SK-N-SH (cell line): ENCODE measurements around the gene TFF1. TPM values are rescaled to one million over a fixed set of nuclear protein-coding genes. Genes with fewer than 3 reads are reported as not detected.

Source experiments
- CTCF ChIA-PET: fragments of 300-600, 350-600 bp; formaldehyde crosslinking; extraction: SDS; loops from one replicate; lab custom pipeline; 2021; lab: Yijun Ruan, JAX
- POLR2A ChIA-PET: fragments of 350-600 bp; sonication (Branson Sonifier 250); formaldehyde crosslinking; extraction: SDS; loops from one replicate; lab custom pipeline; 2020; ENCODE audit warnings: antibody characterized with exemption, inconsistent platforms; lab: Yijun Ruan, JAX
- DNase-seq: peaks from one replicate; pipeline ENCODE4 v3.0.0; 2012
- H2AFZ ChIP-seq: fragments of 200-600 bp; sonication (generic); 2 replicates; pipeline ENCODE4 v1.8.1; 2016; ENCODE audit warnings: antibody characterized with exemption, mild to moderate bottlenecking, low read depth
- H3F3A ChIP-seq: fragments of 200-600 bp; sonication (generic); replicated peaks from 2 replicates; pipeline ENCODE3; 2016; ENCODE audit warnings: antibody characterized with exemption, mild to moderate bottlenecking; ENCODE audit not compliant: insufficient read depth
- H3K27ac ChIP-seq, 2 experiments: fragments of 200-500 bp in 1 of 2; fragments of 200-600 bp in 1 of 2; sonication (Bioruptor generic) in 1 of 2; sonication (generic), shearing (Covaris generic) in 1 of 2; 2 replicates each; pipeline versions ENCODE4 v1.5.1 to v1.6.1; 2014 to 2016; ENCODE audit warnings: low read depth in 2 of 2, inconsistent platforms in 1 of 2, low read length in 1 of 2, mild to moderate bottlenecking in 1 of 2, mixed read lengths in 1 of 2
- H3K27me3 ChIP-seq: fragments of 200-600 bp; sonication (generic), shearing (Covaris generic); 2 replicates; pipeline ENCODE4 v1.6.1; 2016; ENCODE audit warnings: mixed run types; ENCODE audit not compliant: insufficient read depth
- H3K36me3 ChIP-seq, 2 experiments: fragments of 200-500 bp in 1 of 2; fragments of 200-600 bp in 1 of 2; sonication (Bioruptor generic) in 1 of 2; sonication (generic) in 1 of 2; replicated peaks in 1 of 2; 2 replicates each; pipeline versions ENCODE3 to v1.5.1; 2014 to 2016; ENCODE audit warnings: low read length in 1 of 2, mild to moderate bottlenecking in 1 of 2; ENCODE audit not compliant: insufficient read depth in 2 of 2, control insufficient read depth in 1 of 2
- H3K4me1 ChIP-seq, 2 experiments: fragments of 200-500 bp in 1 of 2; fragments of 200-600 bp in 1 of 2; sonication (Bioruptor generic) in 1 of 2; sonication (generic), shearing (Covaris generic) in 1 of 2; 2 replicates each; pipeline versions ENCODE4 v1.5.1 to v1.6.1; 2014 to 2016; ENCODE audit warnings: low read depth in 1 of 2, low read length in 1 of 2, mixed run types in 1 of 2; ENCODE audit not compliant: insufficient read depth in 2 of 2, control insufficient read depth in 1 of 2
- H3K4me2 ChIP-seq: fragments of 200-600 bp; sonication (generic), shearing (Covaris generic); 2 replicates; pipeline ENCODE4 v1.6.1; 2017; ENCODE audit warnings: mixed run types
- H3K4me3 ChIP-seq, 2 experiments: fragments of 200-500 bp in 1 of 2; fragments of 200-600 bp in 1 of 2; sonication (Bioruptor generic) in 1 of 2; sonication (generic), shearing (Covaris generic) in 1 of 2; 2 replicates each; pipeline versions ENCODE4 v1.5.1 to v1.8.1; 2014 to 2016; ENCODE audit warnings: low read depth in 2 of 2, inconsistent platforms in 1 of 2, low read length in 1 of 2, mild to moderate bottlenecking in 1 of 2, mixed read lengths in 1 of 2, moderate library complexity in 1 of 2
- H3K79me2 ChIP-seq: fragments of 200-600 bp; sonication (generic); 2 replicates; pipeline ENCODE4 v1.8.1; 2017; ENCODE audit warnings: mild to moderate bottlenecking; ENCODE audit not compliant: insufficient read depth
- H3K9ac ChIP-seq: fragments of 200-600 bp; sonication (generic); 2 replicates; pipeline ENCODE4 v1.6.1; 2017; ENCODE audit warnings: mixed run types
- H3K9me2 ChIP-seq: fragments of 200-600 bp; sonication (generic); 2 replicates; pipeline ENCODE4 v1.6.1; 2017; ENCODE audit warnings: mixed run types
- H3K9me3 ChIP-seq: fragments of 200-600 bp; sonication (generic); 2 replicates; pipeline ENCODE4 v1.6.1; 2017; ENCODE audit warnings: mixed run types, mild to moderate bottlenecking, moderate library complexity
- H4K20me1 ChIP-seq: fragments of 200-600 bp; sonication (generic); 2 replicates; pipeline ENCODE4 v1.6.1; 2017; ENCODE audit warnings: mild to moderate bottlenecking, mixed run types; ENCODE audit not compliant: insufficient read depth
- CTCF ChIP-seq: fragments of 200-600 bp; sonication (generic); IDR thresholded peaks from 2 replicates; pipeline ENCODE4 v1.6.1; 2017; ENCODE audit warnings: antibody characterized with exemption, mild to moderate bottlenecking, moderate library complexity
- ELF1 ChIP-seq: IDR thresholded peaks from 2 replicates; pipeline ENCODE4 v1.4.0; 2012
- EZH2phosphoT487 ChIP-seq: fragments of 200-600 bp; sonication (generic); IDR thresholded peaks from 2 replicates; pipeline ENCODE4 v1.6.1; 2017; ENCODE audit warnings: low read depth, mixed run types, mild to moderate bottlenecking, antibody characterized with exemption, moderate library complexity, borderline replicate concordance
- FOXJ3 ChIP-seq: sonication (generic); formaldehyde crosslinking; IDR thresholded peaks from 2 replicates; pipeline ENCODE4 v1.5.1; 2020; ENCODE audit warnings: mild to moderate bottlenecking, missing genetic modification reagents
- FOXM1 ChIP-seq: IDR thresholded peaks from 2 replicates; pipeline ENCODE4 v1.4.0; 2012; ENCODE audit warnings: low read depth, mild to moderate bottlenecking
- GABPA ChIP-seq: IDR thresholded peaks from 2 replicates; pipeline ENCODE4 v1.4.0; 2012; ENCODE audit warnings: low read depth, mild to moderate bottlenecking
- JUND ChIP-seq: IDR thresholded peaks from 2 replicates; pipeline ENCODE4 v1.4.0; 2012
- MEF2A ChIP-seq: IDR thresholded peaks from 2 replicates; pipeline ENCODE4 v1.4.0; 2012; ENCODE audit warnings: low read depth, borderline replicate concordance
- NRF1 ChIP-seq: IDR thresholded peaks from 2 replicates; pipeline ENCODE4 v1.6.1; 2012; ENCODE audit warnings: low read depth, mild to moderate bottlenecking, low read length
- RAD21 ChIP-seq: IDR thresholded peaks from 2 replicates; pipeline ENCODE4 v1.6.1; 2012; ENCODE audit warnings: mild to moderate bottlenecking, low read length
- RCOR1 ChIP-seq: fragments of 150-350 bp; IDR thresholded peaks from 2 replicates; pipeline ENCODE4 v1.6.1; 2017; ENCODE audit warnings: antibody characterized with exemption, low read length
- RXRA ChIP-seq: IDR thresholded peaks from 2 replicates; pipeline ENCODE4 v1.4.0; 2012; ENCODE audit warnings: low read depth, mild to moderate bottlenecking, borderline replicate concordance
- SIN3A ChIP-seq: IDR thresholded peaks from 2 replicates; pipeline ENCODE4 v1.6.1; 2012; ENCODE audit warnings: low read depth, mild to moderate bottlenecking, low read length, moderate library complexity, borderline replicate concordance
- SMC3 ChIP-seq: IDR thresholded peaks from 2 replicates; pipeline ENCODE4 v1.6.1; 2012; ENCODE audit warnings: low read depth, low read length, improper control_type of control experiment
- TAF1 ChIP-seq: IDR thresholded peaks from 2 replicates; pipeline ENCODE4 v1.6.1; 2012; ENCODE audit warnings: low read depth, mild to moderate bottlenecking, low read length, moderate library complexity, borderline replicate concordance
- TEAD4 ChIP-seq: IDR thresholded peaks from 2 replicates; pipeline ENCODE4 v1.4.0; 2012; ENCODE audit warnings: mild to moderate bottlenecking, borderline replicate concordance; ENCODE audit not compliant: insufficient read depth
- YY1 ChIP-seq: IDR thresholded peaks from 2 replicates; pipeline ENCODE4 v1.4.0; 2012; ENCODE audit warnings: low read depth, mild to moderate bottlenecking
- ZBTB33 ChIP-seq: IDR thresholded peaks from 2 replicates; pipeline ENCODE4 v1.4.0; 2012; ENCODE audit warnings: low read depth, borderline replicate concordance
- WGBS: methylation state at CpG from one replicate; pipeline ENCODE4 v1.1.6; 2017; ENCODE audit warnings: low lambda C conversion rate; 5-methylcytosine and 5-hydroxymethylcytosine counted together
- polyA plus RNA-seq, 3 experiments: library from polyadenylated mRNA; depleted of rRNA; stranded (reverse); fragments of >200 nt; gene quantifications; 2 replicates each; pipeline ENCODE4 v1.2.3, GENCODE V29; 2012
- TF ChIP-seq, protein P1 (sequence below): fragments of 150-350 bp; IDR thresholded peaks from 2 replicates; pipeline ENCODE4 v1.6.1; 2017; ENCODE audit warnings: antibody characterized with exemption, low read length, low read depth, borderline replicate concordance
- TF ChIP-seq, protein P2 (sequence below): IDR thresholded peaks from 2 replicates; pipeline ENCODE4 v1.4.0; 2012; ENCODE audit warnings: low read depth

Gene TFF1
- polyA plus RNA-seq, 1 of the 3 experiments (the other 2 are of a cell fraction) = not detected

DNA sequence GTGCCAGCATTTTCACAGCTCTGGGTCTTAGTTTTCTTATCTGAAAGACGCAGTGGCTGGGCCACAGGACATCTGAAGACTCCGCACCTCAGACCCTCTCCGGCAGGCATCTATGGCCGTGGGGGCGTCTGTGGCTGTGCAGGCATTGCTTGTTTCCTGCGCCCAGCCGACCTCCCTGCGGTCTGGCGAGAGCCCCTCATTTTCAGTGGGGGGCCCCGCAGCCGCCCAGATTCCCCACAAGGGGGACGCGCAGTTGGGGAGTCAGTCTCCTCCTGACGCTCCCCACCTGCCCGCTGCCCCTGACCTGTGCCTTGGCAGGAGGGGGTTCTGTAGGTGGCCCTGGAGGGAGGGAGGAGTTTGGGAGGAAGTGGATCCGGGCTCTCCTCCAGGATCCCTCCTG is 3.5 kb upstream of the TFF1 start:
- H3K27ac ChIP-seq = no peak overlapping the region
- ChIA-PET POLR2A (no interaction called here), CTCF (interaction anchor here (0.8 kb wide), 1 partner anchor 27 kb away, joined by 3 read pairs; no protein-coding TSS in a partner anchor)
- no peak for DNase-seq
- no peak for TF ChIP-seq FOXM1
- TF ChIP-seq SIN3A = no peak
- no peak for TF ChIP-seq CTCF
- TF ChIP-seq, protein P1, sequence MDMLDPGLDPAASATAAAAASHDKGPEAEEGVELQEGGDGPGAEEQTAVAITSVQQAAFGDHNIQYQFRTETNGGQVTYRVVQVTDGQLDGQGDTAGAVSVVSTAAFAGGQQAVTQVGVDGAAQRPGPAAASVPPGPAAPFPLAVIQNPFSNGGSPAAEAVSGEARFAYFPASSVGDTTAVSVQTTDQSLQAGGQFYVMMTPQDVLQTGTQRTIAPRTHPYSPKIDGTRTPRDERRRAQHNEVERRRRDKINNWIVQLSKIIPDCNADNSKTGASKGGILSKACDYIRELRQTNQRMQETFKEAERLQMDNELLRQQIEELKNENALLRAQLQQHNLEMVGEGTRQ = no peak
- TF ChIP-seq GABPA = no peak
- TF ChIP-seq NRF1 = no peak
- no peak for TF ChIP-seq RXRA
- TF ChIP-seq SMC3 = no peak
- no peak for TF ChIP-seq JUND
- no peak for TF ChIP-seq RCOR1
- no peak for TF ChIP-seq TEAD4
- TF ChIP-seq YY1 = no peak
- no peak for TF ChIP-seq ELF1
- no peak for TF ChIP-seq EZH2phosphoT487
- no peak for TF ChIP-seq RAD21
- TF ChIP-seq MEF2A = no peak
- no peak for TF ChIP-seq FOXJ3 (CRISPR knock-in tag)
- H3K36me3 ChIP-seq = no peaks in the 10 kb centered on the region
- H2AFZ ChIP-seq = no peak overlapping the region
- H3K9me2 ChIP-seq = no peaks in the 10 kb centered on the region
- 82% methylated on average over 12 of the region's 16 CpGs for WGBS
- H3K27me3 ChIP-seq = no peaks in the 10 kb centered on the region
- H3K4me3 ChIP-seq = no peak overlapping the region
- H3K9me3 ChIP-seq = no peaks in the 10 kb centered on the region
- H3K4me2 ChIP-seq = no peak overlapping the region
- H3K79me2 ChIP-seq = no peaks in the 10 kb centered on the region
- H3F3A ChIP-seq = no peaks in the 10 kb centered on the region
- no peaks in the 10 kb centered on the region for H4K20me1 ChIP-seq
- H3K9ac ChIP-seq = no peak overlapping the region
- H3K4me1 ChIP-seq = no peaks in the 10 kb centered on the region

DNA sequence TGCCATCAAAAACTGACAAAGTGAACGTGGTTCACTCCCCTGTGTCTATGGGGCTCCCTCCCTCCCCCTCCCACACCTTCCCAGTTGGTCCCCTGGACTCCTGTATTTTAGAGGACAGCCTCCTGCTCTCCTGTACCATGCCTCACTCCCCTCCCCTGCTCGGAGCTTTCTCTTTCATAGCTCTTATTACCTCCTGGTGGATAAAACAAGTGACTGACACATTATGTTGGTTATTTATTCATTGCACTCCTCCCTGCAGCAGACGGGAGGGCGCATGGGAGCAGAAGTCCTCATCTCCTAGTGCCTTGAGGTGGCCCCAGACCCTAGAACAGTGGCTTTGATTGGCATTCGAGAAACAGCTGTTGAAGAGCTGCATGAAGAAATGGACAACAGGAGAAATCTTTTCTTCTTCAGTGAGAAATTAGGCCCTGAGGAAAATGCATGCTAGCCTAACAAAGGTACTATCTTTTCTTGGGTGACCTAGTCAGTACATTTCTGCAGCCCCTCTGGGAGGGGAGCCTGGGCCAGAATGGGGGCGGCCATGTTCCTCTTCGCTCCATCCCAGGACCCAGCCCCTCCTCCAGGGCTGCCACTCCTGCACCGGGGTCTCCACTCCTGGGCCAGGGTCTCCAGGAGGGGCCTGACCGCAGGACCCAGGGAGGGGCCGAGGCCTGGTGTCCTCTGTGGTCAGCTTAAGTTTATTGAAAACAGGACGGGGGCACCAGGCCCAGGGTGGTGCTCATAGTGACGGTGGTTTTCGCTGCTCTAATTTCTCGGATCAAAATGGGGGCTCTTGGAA is 1.2 kb upstream of the TFF1 start:
- no peak overlapping the region for H3K4me3 ChIP-seq
- no peaks in the 10 kb centered on the region for H3K27me3 ChIP-seq
- ChIA-PET POLR2A (no interaction called here), CTCF (no interaction called here)
- H2AFZ ChIP-seq = no peak overlapping the region
- DNase-seq = no peak
- 46% methylated on average over 11 of the region's 14 CpGs for WGBS
- H3K27ac ChIP-seq = no peak overlapping the region
- H3K9ac ChIP-seq = no peak overlapping the region
- no peak overlapping the region for H3K4me2 ChIP-seq
- no peaks in the 10 kb centered on the region for H3K36me3 ChIP-seq
- no peaks in the 10 kb centered on the region for H3K4me1 ChIP-seq
- H3F3A ChIP-seq = no peaks in the 10 kb centered on the region
- no peaks in the 10 kb centered on the region for H4K20me1 ChIP-seq
- H3K79me2 ChIP-seq = no peaks in the 10 kb centered on the region
- H3K9me2 ChIP-seq = no peaks in the 10 kb centered on the region
- H3K9me3 ChIP-seq = no peaks in the 10 kb centered on the region
- TF ChIP-seq ZBTB33 (no peak), ELF1 (no peak), TAF1 (no peak), TEAD4 (no peak), FOXM1 (no peak), YY1 (no peak), RAD21 (no peak), CTCF (no peak), SMC3 (no peak)
- TF ChIP-seq, protein P2, sequence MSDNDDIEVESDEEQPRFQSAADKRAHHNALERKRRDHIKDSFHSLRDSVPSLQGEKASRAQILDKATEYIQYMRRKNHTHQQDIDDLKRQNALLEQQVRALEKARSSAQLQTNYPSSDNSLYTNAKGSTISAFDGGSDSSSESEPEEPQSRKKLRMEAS = no peak
